Measurements from ENCODE around the gene RRM1. TPM values are rescaled to one million over a fixed set of nuclear protein-coding genes. Genes with fewer than 3 reads are reported as not detected.

Gene RRM1
- total and polyA plus RNA-seq, 2 of the 13 experiments (the other 11 are each of a cell fraction or from before 2014, with no cell fraction given) = 17.3 to 108 TPM

- peak; percentile 94 for TF ChIP-seq BCL6 (CRISPR knock-in tag; IDR thresholded peaks at IDR 0.05)
- no peak for TF ChIP-seq ZNF274 (CRISPR knock-in tag; IDR thresholded peaks at IDR 0.05)
- peak; percentile 66; the same call in 1 of the 2 replicates for TF ChIP-seq SOX5 (CRISPR knock-in tag; IDR thresholded peaks at IDR 0.05; ENCODE audit: borderline replicate concordance)
- peak; percentile 36; the same call in 1 of the 2 replicates for TF ChIP-seq KAT8 (CRISPR knock-in tag; IDR thresholded peaks at IDR 0.05)
- no peak for TF ChIP-seq U2AF2 (IDR thresholded peaks at IDR 0.05; ENCODE audit: low read depth, low read length)
- peak; percentile 55 for TF ChIP-seq NR2F6 (IDR thresholded peaks at IDR 0.05)
- TF ChIP-seq NR2F6 (CRISPR knock-in tag; IDR thresholded peaks at IDR 0.05) = peak; percentile 69
- 0 out of 2 replicates have a peak, but pooled peaks have one; percentile 31 for TF ChIP-seq THAP11 (CRISPR knock-in tag; IDR thresholded peaks at IDR 0.05)
- 0 out of 2 replicates have a peak, but pooled peaks have one; percentile 53 for TF ChIP-seq TARDBP (CRISPR knock-in tag; IDR thresholded peaks at IDR 0.05)
These were observed 34.2 kb upstream of the RRM1 start (continued) for GRCh38 chr11:4060182-4060923.

DNA sequence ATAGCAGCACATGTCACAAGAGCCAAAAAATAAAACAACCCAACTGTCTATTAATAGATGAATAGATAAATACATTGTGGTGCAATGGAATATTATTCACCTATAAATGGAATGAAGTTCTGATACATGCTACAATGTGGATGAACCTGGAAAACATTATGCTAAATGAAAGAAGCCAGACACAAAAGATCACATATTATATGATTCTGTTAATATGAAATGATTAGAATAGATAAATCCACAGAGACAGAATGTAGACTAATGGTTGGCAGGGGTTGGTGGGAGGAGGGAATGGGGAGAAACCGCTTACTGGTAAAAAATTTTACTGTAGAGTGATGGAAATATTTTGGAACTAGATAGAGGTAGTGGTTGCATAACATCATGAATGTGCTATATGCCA, 32.9 kb upstream of the RRM1 start:
- Histone ChIP-seq H3K9me3 (ENCODE audit: low read length) (no peaks in the 10 kb centered on the region), H3K4me2 (ENCODE audit: low read depth, low read length) (no peak overlapping the region), H3K4me1 (ENCODE audit: insufficient read depth, low read length) (peaks cover 22% of the 10 kb centered on the region), H3K9ac (ENCODE audit: insufficient read depth, low read depth, low read length) (no peak overlapping the region), H3K4me3 (replicated peaks in 1 of 3; ENCODE audit: insufficient read depth in 1 of 3, low read depth in 2 of 3, low read length in 3 of 3) (no peak overlapping the region), H3K27ac (ENCODE audit: extremely low read length, insufficient read depth, low read length) (no peak overlapping the region), H3K36me3 (replicated peaks in 1 of 2; ENCODE audit: control insufficient read depth in 1 of 2, insufficient read depth in 2 of 2, low read length in 2 of 2) (peaks cover 4 to 18% of the 10 kb centered on the region in 2 experiments), H2AFZ (ENCODE audit: low read length) (no peak overlapping the region), H3K27me3 (ENCODE audit: control insufficient read depth in 1 of 2, insufficient read depth in 2 of 2, low read length in 2 of 2) (no peaks in the 10 kb centered on the region; a peak in 1 of 5 replicates), H3K79me2 (ENCODE audit: insufficient read depth, low read length) (no peaks in the 10 kb centered on the region), H4K20me1 (ENCODE audit: insufficient read depth, low read length) (no peaks in the 10 kb centered on the region)
- BruUV-seq (replicated peaks) = no TSS peak
- 95% methylated on average over 1 of the region's 1 CpG for WGBS (ENCODE audit: low lambda C conversion rate)
- FAIRE-seq (no peak), ATAC-seq (no peak), DNase-seq (ENCODE audit: low spot score) (no peak)
- CTCF ChIA-PET (ENCODE audit: low intra/inter-chr PET ratio, low total read pairs) = no interaction called here
- in situ Hi-C loops (cut with HindIII; ENCODE audit: extremely low pct_ligation_motif_present, low pct_unique_long_range_greater_than_20kb) = loop anchor here (10.0 kb wide), 1 partner anchor 107 kb away; no protein-coding TSS in a partner anchor
- TF ChIP-seq ZZZ3 (CRISPR knock-in tag; IDR thresholded peaks at IDR 0.05; ENCODE audit: borderline replicate concordance) (no peak), ZNF790 (CRISPR knock-in tag; IDR thresholded peaks at IDR 0.05; ENCODE audit: borderline replicate concordance) (no peak), PAWR (CRISPR knock-in tag; IDR thresholded peaks at IDR 0.05; ENCODE audit: borderline replicate concordance) (no peak), ZSCAN30 (CRISPR knock-in tag; IDR thresholded peaks at IDR 0.05) (no peak)
- POLR2A ChIA-PET = interaction anchor here (2.3 kb wide), 1 partner anchor 206 kb away, joined by 12 read pairs; the partner anchor contains the start of gene STIM1
- intact Hi-C loops (cut with micrococcal nuclease; ENCODE audit: unreplicated experiment) = loop anchor here (2.0 kb wide), 1 partner anchor 17 kb away; no protein-coding TSS in a partner anchor

Measured in HepG2 (cell line).